Renal cortical epithelial cell (primary cell): ENCODE data around the gene ADGRD1. TPM values are rescaled to one million over a fixed set of nuclear protein-coding genes. Genes with fewer than 3 reads are reported as not detected.

ENCODE experiments used
- DNase-seq: peaks from one replicate; pipeline ENCODE4 v3.0.0-alpha.2; 2011; ENCODE audit warnings: low read depth
- total RNA-seq: library from RNA; depleted of rRNA; stranded (reverse); fragments of >200 nt; gene quantifications from 2 replicates; pipeline ENCODE4 v1.2.3, GENCODE V29; 2014

Gene ADGRD1
- total RNA-seq, 1 donor from 2014 or later: 0.05 TPM

- no peak for DNase-seq
Observed at GRCh38 chr12:130966443-130967030, 12.8 kb downstream of the ADGRD1 start.

GRCh38 chr12:130967636-130968035, 13.9 kb downstream of the ADGRD1 start:
- no peak for DNase-seq

GRCh38 chr12:130968611-130969010, 14.9 kb downstream of the ADGRD1 start:
- no peak for DNase-seq

- DNase-seq: no peak
Observed at GRCh38 chr12:130969223-130969622, 15.5 kb downstream of the ADGRD1 start.

- no peak for DNase-seq
Observed at GRCh38 chr12:130970165-130970907, 16.6 kb downstream of the ADGRD1 start.

- no peak for DNase-seq
Observed at GRCh38 chr12:130970908-130971233, 17.2 kb downstream of the ADGRD1 start.

GRCh38 chr12:130971925-130972585, 18.3 kb downstream of the ADGRD1 start:
- DNase-seq: no peak

- DNase-seq: no peak
Observed at GRCh38 chr12:130972586-130972950, 18.9 kb downstream of the ADGRD1 start.

GRCh38 chr12:130973109-130973508, 19.4 kb downstream of the ADGRD1 start:
- DNase-seq: no peak

- DNase-seq: no peak
Observed at GRCh38 chr12:130973906-130974305, 20.2 kb downstream of the ADGRD1 start.

- DNase-seq: no peak
Observed at GRCh38 chr12:130975116-130975515, 21.4 kb downstream of the ADGRD1 start.

- no peak for DNase-seq
Observed at GRCh38 chr12:130976171-130976720, 22.5 kb downstream of the ADGRD1 start.

GRCh38 chr12:130977046-130977742, 23.5 kb downstream of the ADGRD1 start:
- no peak for DNase-seq

GRCh38 chr12:130977743-130978095, 24.0 kb downstream of the ADGRD1 start:
- DNase-seq: no peak

- DNase-seq: no peak
Observed at GRCh38 chr12:130978785-130979184, 25.1 kb downstream of the ADGRD1 start.

GRCh38 chr12:130981074-130981742, 27.5 kb downstream of the ADGRD1 start:
- no peak for DNase-seq

- no peak for DNase-seq
Observed at GRCh38 chr12:130981911-130982310, 28.2 kb downstream of the ADGRD1 start.

- no peak for DNase-seq
Observed at GRCh38 chr12:130982565-130983225, 29.0 kb downstream of the ADGRD1 start.

- DNase-seq: no peak
Observed at GRCh38 chr12:130983328-130984017, 29.8 kb downstream of the ADGRD1 start.

GRCh38 chr12:130984183-130985058, 30.7 kb downstream of the ADGRD1 start:
- no peak for DNase-seq
